Small intestine (tissue), 16 donors: Measurements from ENCODE around the gene ECM1. TPM values are rescaled to one million over a fixed set of nuclear protein-coding genes. Genes with fewer than 3 reads are reported as not detected.

ENCODE experiments used
- DNase-seq, 2 donors: peaks; one replicate each; pipeline versions ENCODE4 v3.0.0 to v3.0.0-alpha.2; 2013
- FAIRE-seq: peaks from 2 replicates; lab custom pipeline; 2012; peaks lifted over from hg19 to GRCh38; lab: Jason Lieb, UNC
- H3K27ac ChIP-seq, 3 donors: one replicate each; pipeline ENCODE4 v1.5.1; 2013; ENCODE audit warnings: low read length in 2 of 3, mild to moderate bottlenecking in 2 of 3, control low read depth in 1 of 3, inconsistent platforms in 1 of 3, low read depth in 1 of 3, moderate library complexity in 1 of 3
- H3K27me3 ChIP-seq, 3 donors: one replicate each; pipeline ENCODE4 v1.6.1; 2013; ENCODE audit warnings: low read length in 3 of 3, inconsistent platforms in 1 of 3; ENCODE audit not compliant: control insufficient read depth in 3 of 3, insufficient read depth in 3 of 3
- H3K36me3 ChIP-seq, 3 donors: one replicate each; pipeline ENCODE4 v1.6.1; 2013; ENCODE audit warnings: low read length in 3 of 3, inconsistent platforms in 1 of 3, low read depth in 1 of 3, mild to moderate bottlenecking in 1 of 3, moderate library complexity in 1 of 3; ENCODE audit not compliant: control insufficient read depth in 3 of 3, insufficient read depth in 2 of 3
- H3K4me1 ChIP-seq, 3 donors: one replicate each; pipeline ENCODE4 v1.6.1; 2013; ENCODE audit warnings: low read length in 2 of 3, inconsistent platforms in 1 of 3, low read depth in 1 of 3, mild to moderate bottlenecking in 1 of 3, moderate library complexity in 1 of 3; ENCODE audit not compliant: control insufficient read depth in 3 of 3, insufficient read depth in 2 of 3
- H3K4me3 ChIP-seq, 3 donors: one replicate each; pipeline ENCODE4 v1.5.1; 2013; ENCODE audit warnings: low read length in 3 of 3, control low read depth in 1 of 3, inconsistent platforms in 1 of 3, low read depth in 1 of 3, mild to moderate bottlenecking in 1 of 3, moderate library complexity in 1 of 3
- H3K9me3 ChIP-seq, 2 donors: one replicate each; pipeline ENCODE4 v1.6.1; 2013; ENCODE audit warnings: low read depth in 1 of 2, low read length in 1 of 2; ENCODE audit not compliant: control insufficient read depth in 2 of 2, insufficient read depth in 1 of 2
- WGBS, 3 donors: extraction: QIAGEN DNeasy Blood & Tissue Kit; methylation state at CpG; one replicate each; pipeline ENCODE4 v1.1.7; 2013; 5-methylcytosine and 5-hydroxymethylcytosine counted together
- long read RNA-seq, 10 donors: transcript quantifications; one replicate each; lab custom pipeline, GENCODE V29; 2026
- polyA plus RNA-seq, 4 donors: library from polyadenylated mRNA; stranded (reverse) in 3 of 4; unstranded in 1 of 4; fragments of 200-250 nt in 3 of 4; fragments of 120-200 nt in 1 of 4; gene quantifications; one replicate each; pipeline versions ENCODE4 v1.2.1 to v1.2.3, GENCODE V29; 2013
- donor health status: healthy with polysubstance abuse.
- donor health status: control.
- donor health status: control.
- donor health status: Bipolar disorder and iron deficiency.
- donor health status: healthy.

Gene ECM1
- polyA plus RNA-seq = 1 to 10 TPM in 3 of 4 donors, under 1 TPM in 1; 0.89 to 8.3 (median 3.1) TPM
- long read RNA-seq, donor 1 = 0 reads
- long read RNA-seq, donor 2 = 0 reads
- long read RNA-seq, donor 3, partial matches to known transcripts = 0 of 1 reads
- long read RNA-seq, donor 3, other reads (novel, unspliced or antisense) = 0 of 1 reads
- long read RNA-seq, donor 4 = 0 reads
- long read RNA-seq, donor 5 = 0 reads
- long read RNA-seq, donor 6 = 0 reads
- long read RNA-seq, donor 7 = 0 reads
- long read RNA-seq, donor 8 = 0 reads
- long read RNA-seq, donor 9 = 0 reads
- long read RNA-seq, donor 10, partial matches to known transcripts = 0 of 2 reads
- long read RNA-seq, donor 10, other reads (novel, unspliced or antisense) = 0 of 2 reads

GRCh38 chr1:150507912-150508864 is at the start of gene ECM1:
TSS of gene ECM1 (plus strand) at chr1:150508109. CDS start at chr1:150508210, 101 bp downstream.
- Histone ChIP-seq H3K4me3 (no peak within 1 kb of the TSS), H3K27ac (peak within 1 kb of the TSS in 1 of 3 donors; percentile 88), H3K27me3 (no peaks in the 10 kb centered on the region), H3K9me3 (no peaks in the 10 kb centered on the region), H3K36me3 (peaks cover 5 to 63% (median 17%) of the 10 kb centered on the region in 3 donors), H3K4me1 (no peaks in the 10 kb centered on the region)
- DNase-seq (peak; percentile 32 to 56), FAIRE-seq (no peak)
- 48 to 70% (median 49%) methylated on average over 7 of the region's 7 CpGs for WGBS, 3 donors

- DNase-seq (peak; percentile 54 to 76), FAIRE-seq (no peak)
- no peaks in the 10 kb centered on the region for H3K27me3 ChIP-seq
- WGBS, 3 donors = 36 to 41% (median 37%) methylated on average over 4 of the region's 4 CpGs
- no peak overlapping the region for H3K4me3 ChIP-seq
- H3K36me3 ChIP-seq = peaks cover 5 to 69% (median 7%) of the 10 kb centered on the region in 3 donors
- H3K27ac ChIP-seq = no peak overlapping the region
- H3K9me3 ChIP-seq = no peaks in the 10 kb centered on the region
- no peaks in the 10 kb centered on the region for H3K4me1 ChIP-seq
Measured at GRCh38 chr1:150464422-150464826, 43.5 kb upstream of the ECM1 start.

DNA sequence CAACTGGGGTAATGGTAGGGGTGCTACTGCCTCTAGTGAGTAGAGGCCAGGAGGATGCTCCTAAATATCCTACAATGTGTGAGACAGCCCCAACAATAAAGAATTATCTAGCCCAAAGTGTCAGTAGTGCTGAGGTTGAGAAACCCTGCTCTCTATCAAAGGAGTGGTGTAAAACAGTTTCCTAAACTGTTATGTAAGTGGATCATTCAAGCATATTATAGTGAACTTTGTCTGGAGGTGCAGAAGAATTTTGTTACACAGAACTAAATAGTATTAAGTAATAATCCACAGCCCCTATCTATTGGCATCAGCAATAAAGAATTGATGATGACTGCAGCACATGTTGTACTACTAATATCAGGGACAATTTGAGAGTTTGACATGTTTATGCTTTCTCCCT is 40.9 kb upstream of the ECM1 start:
- no peak overlapping the region for H3K27ac ChIP-seq
- DNase-seq (no peak), FAIRE-seq (no peak)
- H3K4me1 ChIP-seq = no peaks in the 10 kb centered on the region
- no peak overlapping the region for H3K4me3 ChIP-seq
- H3K9me3 ChIP-seq = no peaks in the 10 kb centered on the region
- no peaks in the 10 kb centered on the region for H3K27me3 ChIP-seq
- H3K36me3 ChIP-seq = peaks cover 17 to 66% (median 19%) of the 10 kb centered on the region in 3 donors

- Histone ChIP-seq H3K9me3 (no peaks in the 10 kb centered on the region), H3K27me3 (no peaks in the 10 kb centered on the region)
- FAIRE-seq = no peak
Measured at GRCh38 chr1:150469291-150469690, 38.6 kb upstream of the ECM1 start.

GRCh38 chr1:150472601-150473200 is 35.2 kb upstream of the ECM1 start:
- DNase-seq (no peak), FAIRE-seq (no peak)
- Histone ChIP-seq H3K27ac (no peak overlapping the region), H3K4me1 (peaks cover 0 to 5% (median 0%) of the 10 kb centered on the region in 3 donors), H3K27me3 (no peaks in the 10 kb centered on the region), H3K4me3 (no peak overlapping the region), H3K36me3 (peaks cover 14 to 40% (median 25%) of the 10 kb centered on the region in 3 donors), H3K9me3 (no peaks in the 10 kb centered on the region)
- WGBS, 3 donors = 90 to 95% (median 91%) methylated on average over 10 of the region's 10 CpGs

More at GRCh38 chr1:150469291-150469690, 38.6 kb upstream of the ECM1 start:
- peaks cover 17 to 61% (median 25%) of the 10 kb centered on the region in 3 donors for H3K36me3 ChIP-seq
- 90 to 93% (median 91%) methylated on average over 1 of the region's 1 CpG for WGBS, 3 donors
- no peak overlapping the region for H3K4me3 ChIP-seq
- no peak for DNase-seq
- no peak overlapping the region for H3K27ac ChIP-seq
- no peaks in the 10 kb centered on the region for H3K4me1 ChIP-seq

DNA sequence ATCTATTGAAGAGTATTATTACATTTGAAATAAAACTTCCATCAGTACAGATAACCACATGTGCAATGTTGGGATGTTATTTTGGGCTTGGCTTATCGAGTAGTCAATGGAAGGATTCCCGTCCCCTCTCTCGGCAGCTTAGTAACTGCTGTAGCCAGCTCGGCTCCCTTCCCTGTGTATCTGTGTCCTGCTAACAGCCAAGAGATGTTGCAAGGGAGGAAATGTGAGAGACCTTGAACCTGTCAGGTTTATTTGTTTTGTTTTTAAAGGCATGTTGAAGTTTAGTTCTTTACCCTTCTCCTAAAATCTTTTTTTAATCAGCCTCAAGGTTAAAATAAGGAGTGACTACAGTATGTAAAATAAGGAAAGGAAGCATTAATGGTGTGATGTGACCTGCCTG is 34.2 kb upstream of the ECM1 start:
- no peak overlapping the region for H3K4me3 ChIP-seq
- DNase-seq (no peak), FAIRE-seq (no peak)
- peaks cover 0 to 5% (median 0%) of the 10 kb centered on the region in 3 donors for H3K4me1 ChIP-seq
- H3K9me3 ChIP-seq = no peaks in the 10 kb centered on the region
- 81 to 85% (median 85%) methylated on average over 4 of the region's 4 CpGs for WGBS, 3 donors
- H3K36me3 ChIP-seq = peaks cover 12 to 32% (median 25%) of the 10 kb centered on the region in 3 donors
- no peak overlapping the region for H3K27ac ChIP-seq
- H3K27me3 ChIP-seq = no peaks in the 10 kb centered on the region

DNA sequence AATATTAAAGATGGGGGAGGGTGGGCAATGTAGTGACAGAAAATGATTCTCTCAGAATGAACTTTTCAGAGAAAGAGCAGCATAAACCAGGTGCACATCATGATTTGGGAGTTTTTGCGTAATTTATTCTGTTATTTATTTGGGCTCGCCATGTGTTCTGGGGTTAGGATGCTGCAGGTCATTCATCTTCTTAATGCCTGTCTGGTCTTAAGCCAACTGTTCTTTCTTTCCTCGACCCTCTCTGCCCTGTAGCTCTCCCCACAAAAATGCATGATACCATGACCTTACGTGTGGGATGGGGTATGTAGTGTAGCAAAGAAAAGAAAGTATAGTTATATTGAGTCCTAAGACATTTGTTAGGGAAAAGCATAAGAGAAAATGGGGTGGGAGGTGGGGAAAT is 33.0 kb upstream of the ECM1 start:
- DNase-seq (no peak), FAIRE-seq (no peak)
- Histone ChIP-seq H3K27me3 (no peaks in the 10 kb centered on the region), H3K4me3 (no peak overlapping the region), H3K27ac (no peak overlapping the region), H3K36me3 (peaks cover 12 to 29% (median 25%) of the 10 kb centered on the region in 3 donors), H3K4me1 (peaks cover 0 to 5% (median 0%) of the 10 kb centered on the region in 3 donors), H3K9me3 (no peaks in the 10 kb centered on the region)
- 70 to 87% (median 83%) methylated on average over 4 of the region's 4 CpGs for WGBS, 3 donors

DNA sequence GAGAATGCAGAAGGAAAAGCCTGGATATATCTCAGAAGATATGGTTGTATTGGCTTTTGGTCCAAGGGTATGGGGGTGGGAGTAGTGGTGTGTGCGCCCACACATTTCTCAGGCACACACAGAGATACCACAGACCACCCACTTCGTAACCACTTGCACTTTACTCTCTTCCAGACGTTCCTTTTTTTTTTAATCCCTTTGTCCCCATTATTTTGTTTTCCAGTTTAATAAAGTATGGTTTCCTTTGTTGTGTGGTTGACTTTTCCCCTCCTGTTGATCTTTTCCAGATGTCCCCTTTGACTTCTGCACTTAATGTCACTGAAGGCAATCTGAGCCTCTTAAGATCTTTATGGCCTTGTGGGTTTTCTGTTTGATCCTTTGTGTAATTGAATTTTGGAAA is 31.2 kb upstream of the ECM1 start:
- WGBS, 3 donors = 67 to 81% (median 68%) methylated on average over 3 of the region's 3 CpGs

More for the DNA sequence above, 31.2 kb upstream of the ECM1 start:
- no peaks in the 10 kb centered on the region for H3K27me3 ChIP-seq
- no peak for FAIRE-seq
- DNase-seq = no peak
- peaks cover under 1 to 14% (median 11%) of the 10 kb centered on the region in 3 donors for H3K36me3 ChIP-seq
- no peaks in the 10 kb centered on the region for H3K9me3 ChIP-seq
- peaks cover 0 to 5% (median 0%) of the 10 kb centered on the region in 3 donors for H3K4me1 ChIP-seq
- H3K4me3 ChIP-seq = no peak overlapping the region
- no peak overlapping the region for H3K27ac ChIP-seq
